GM19372 (cell line): ENCODE measurements around the gene CYP1A2.
A peak's percentile ranks its signal among the peaks of the same experiment; 100 is the strongest.
"Not testable (repeated sequence)": the region's sequence is repeated elsewhere in the genome, so short reads cannot be mapped to it uniquely, and the experiment has no call there.

Experiments used
- ATAC-seq: cut with Tn5 transposase; IDR thresholded peaks from one replicate; pipeline ENCODE4 v1.9.1; 2021; ENCODE audit warnings: mild to moderate bottlenecking, low read depth, moderate library complexity; ENCODE audit not compliant: unreplicated experiment

CYP1A2 gene

GRCh38 chr15:74775132-74775562 is 26.5 kb downstream of the CYP1A2 start:
- ATAC-seq, result no peak

- no peak for ATAC-seq
Observed at GRCh38 chr15:74775894-74776293, 27.2 kb downstream of the CYP1A2 start.

- no peak for ATAC-seq
Observed at GRCh38 chr15:74776821-74777768, 28.4 kb downstream of the CYP1A2 start.

GRCh38 chr15:74777769-74778598 is 29.3 kb downstream of the CYP1A2 start:
- ATAC-seq, result no peak

GRCh38 chr15:74778599-74778970 is 29.9 kb downstream of the CYP1A2 start:
- no peak for ATAC-seq

GRCh38 chr15:74779162-74779648 is 30.6 kb downstream of the CYP1A2 start:
- no peak for ATAC-seq

- no peak for ATAC-seq
Observed at GRCh38 chr15:74780523-74781430, 32.1 kb downstream of the CYP1A2 start.

- peak; percentile 50 for ATAC-seq
Observed at GRCh38 chr15:74781431-74782258, 33.0 kb downstream of the CYP1A2 start, which contains the start of gene CSK. Gene CSK, plus strand, starts transcription at chr15:74782080. Its CDS starts 16,218 bp downstream, at chr15:74798298.

GRCh38 chr15:74782259-74783071 is 33.8 kb downstream of the CYP1A2 start:
- ATAC-seq, result peak; percentile 6

GRCh38 chr15:74783072-74783807 is 34.6 kb downstream of the CYP1A2 start:
- ATAC-seq, result no peak

GRCh38 chr15:74783808-74784175 is 35.1 kb downstream of the CYP1A2 start:
- ATAC-seq, result no peak

- ATAC-seq, result no peak
Observed at GRCh38 chr15:74784426-74785193, 36.0 kb downstream of the CYP1A2 start.

GRCh38 chr15:74785194-74786032 is 36.8 kb downstream of the CYP1A2 start:
- ATAC-seq, result no peak

- ATAC-seq, result not testable (repeated sequence)
Observed at GRCh38 chr15:74786081-74786480, 37.4 kb downstream of the CYP1A2 start.

- ATAC-seq, result no peak
Observed at GRCh38 chr15:74786551-74787165, 38.0 kb downstream of the CYP1A2 start.
